HG03025 (cell line): Measurements from ENCODE around the gene TSPAN7.

Experiments used
- ATAC-seq: cut with Tn5 transposase; IDR thresholded peaks from one replicate; pipeline ENCODE4 v1.9.1; 2021; ENCODE audit warnings: mild to moderate bottlenecking, moderate library complexity; ENCODE audit not compliant: unreplicated experiment, low FRiP score

Gene TSPAN7

GRCh38 chrX:38561126-38561868 is at the start of gene TSPAN7:
TSPAN7 (plus strand) TSS chrX:38561542; CDS start chrX:38561547, 5 bp downstream.
- ATAC-seq = no peak

- ATAC-seq = no peak
These were observed 48.1 kb upstream of the TSPAN7 start for GRCh38 chrX:38513112-38513742.

DNA sequence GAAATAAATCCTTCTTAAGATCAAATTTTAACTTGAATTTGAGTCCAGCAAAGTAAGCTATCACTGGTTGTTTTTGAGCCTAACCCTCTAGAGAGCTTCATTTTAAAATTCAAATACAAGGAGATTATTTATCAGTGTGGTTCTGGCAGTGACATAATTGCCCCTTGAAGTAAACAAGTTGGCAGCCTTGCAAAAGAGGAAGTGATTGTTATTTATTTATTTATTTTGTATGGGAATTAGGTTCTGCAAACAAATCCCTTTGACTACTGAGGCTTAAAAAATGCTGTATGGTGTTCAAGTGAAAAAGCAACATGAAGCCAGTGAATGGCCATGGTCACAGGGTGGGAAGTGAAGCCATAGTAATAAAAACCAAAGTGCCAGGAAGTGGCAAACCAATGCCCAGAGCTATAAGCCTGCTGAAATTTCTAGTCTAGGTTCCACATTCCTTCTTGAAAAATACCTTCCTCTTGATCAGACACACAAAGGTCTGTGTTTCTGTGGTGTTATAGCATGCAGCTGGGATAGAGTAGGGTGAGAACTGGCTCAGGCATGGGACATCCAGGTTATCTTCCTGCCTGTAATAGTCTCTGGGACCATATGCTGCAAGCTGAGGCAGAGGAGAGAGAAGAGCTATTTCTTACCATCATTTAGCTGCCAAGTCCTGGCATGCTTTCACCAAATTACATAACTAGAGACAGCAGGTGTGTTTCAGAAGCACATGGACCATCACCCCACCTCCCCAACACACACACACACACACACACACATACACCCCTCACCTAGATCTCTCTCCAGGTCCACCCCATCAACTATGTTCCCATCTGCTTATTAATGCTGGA is 47.1 kb upstream of the TSPAN7 start:
- no peak for ATAC-seq

DNA sequence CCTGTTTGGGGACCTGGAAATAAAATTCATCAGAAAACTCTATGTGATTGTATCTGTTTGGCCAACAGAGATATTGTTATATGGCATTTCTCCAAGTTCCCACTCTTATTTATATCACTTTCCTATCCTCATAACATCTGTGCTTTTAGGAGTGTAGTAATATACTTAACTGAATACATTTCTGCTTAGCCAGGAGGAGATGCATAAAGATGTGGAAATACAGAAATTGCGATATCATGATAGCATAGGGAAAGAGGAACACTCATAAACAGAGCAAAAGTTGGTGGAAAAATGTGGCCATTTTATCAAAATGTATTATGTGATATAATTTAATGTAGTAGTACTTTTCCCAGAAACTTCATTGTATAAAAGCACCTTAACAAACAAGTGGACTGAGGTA is 46.1 kb upstream of the TSPAN7 start:
- ATAC-seq = no peak

DNA sequence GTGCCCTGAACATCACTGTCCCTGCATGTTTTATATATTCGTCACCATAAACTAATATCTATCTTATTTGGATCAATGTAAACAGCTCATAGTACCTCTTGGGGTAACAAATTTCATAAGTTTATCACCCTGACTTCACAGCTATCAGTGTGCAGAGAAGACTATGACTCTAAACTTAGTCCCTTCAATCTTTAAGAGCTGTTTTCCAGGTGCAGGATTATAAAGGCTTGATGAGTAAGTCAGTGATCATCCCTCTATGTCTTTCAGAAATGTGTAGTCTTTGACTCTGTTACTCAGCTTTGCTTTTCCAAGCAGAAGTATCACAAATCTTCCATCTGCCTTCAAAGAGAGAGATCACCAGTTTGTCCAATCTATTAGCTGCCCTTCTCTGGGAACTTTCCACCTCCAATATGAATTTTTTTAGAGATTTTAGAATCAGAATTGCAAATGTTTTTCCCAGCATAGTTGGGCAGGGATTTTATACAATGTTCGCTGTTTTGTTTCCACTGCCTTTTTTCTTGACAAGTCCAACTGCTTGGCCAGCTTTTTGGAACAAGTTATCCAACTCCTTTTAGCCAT is 45.1 kb upstream of the TSPAN7 start:
- no peak for ATAC-seq

DNA sequence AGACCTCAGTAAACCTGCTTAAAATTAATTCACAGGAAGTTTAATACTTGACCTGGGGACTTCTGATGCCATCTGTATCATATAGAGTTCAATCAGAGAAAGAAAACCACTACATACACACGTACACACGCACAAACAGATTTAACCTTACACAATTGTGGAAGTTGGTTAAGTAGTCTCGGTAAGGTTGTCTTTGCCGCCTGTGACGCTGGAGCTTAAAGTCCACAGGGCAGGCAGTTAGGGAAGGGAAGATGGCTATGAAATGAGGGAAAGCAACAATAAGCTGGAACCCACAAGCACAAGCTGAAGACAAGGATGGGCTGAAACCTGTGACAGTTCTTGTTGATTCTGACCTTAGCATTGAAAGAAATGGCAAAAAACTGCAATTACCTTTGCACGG is 41.7 kb upstream of the TSPAN7 start:
- no peak for ATAC-seq

- ATAC-seq = no peak
These were observed 23.2 kb upstream of the TSPAN7 start for GRCh38 chrX:38538134-38538533.

DNA sequence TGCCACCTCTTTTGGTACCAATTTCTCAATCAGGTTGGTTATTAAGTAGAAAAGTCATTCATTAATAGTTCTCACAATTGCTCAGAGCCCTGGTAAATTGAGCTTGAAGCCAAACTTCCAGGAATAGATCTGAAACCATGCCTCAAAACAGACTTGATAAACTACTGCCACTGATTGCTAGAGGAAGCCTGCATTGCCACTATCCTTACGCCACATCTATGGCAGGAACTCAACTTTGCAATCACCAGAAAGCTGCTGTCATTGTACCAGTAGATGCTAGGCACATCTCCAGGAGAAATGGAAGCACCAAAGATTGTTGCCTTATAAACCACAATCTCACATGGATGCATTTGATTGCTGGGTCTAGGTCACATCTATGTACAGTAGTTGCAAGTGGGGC is 21.6 kb upstream of the TSPAN7 start:
- no peak for ATAC-seq

GRCh38 chrX:38548508-38548907 is 12.8 kb upstream of the TSPAN7 start:
- no peak for ATAC-seq

GRCh38 chrX:38552721-38553120 is 8.6 kb upstream of the TSPAN7 start:
- no peak for ATAC-seq

- no peak for ATAC-seq
These were observed 2.7 kb upstream of the TSPAN7 start for GRCh38 chrX:38558686-38559085.

DNA sequence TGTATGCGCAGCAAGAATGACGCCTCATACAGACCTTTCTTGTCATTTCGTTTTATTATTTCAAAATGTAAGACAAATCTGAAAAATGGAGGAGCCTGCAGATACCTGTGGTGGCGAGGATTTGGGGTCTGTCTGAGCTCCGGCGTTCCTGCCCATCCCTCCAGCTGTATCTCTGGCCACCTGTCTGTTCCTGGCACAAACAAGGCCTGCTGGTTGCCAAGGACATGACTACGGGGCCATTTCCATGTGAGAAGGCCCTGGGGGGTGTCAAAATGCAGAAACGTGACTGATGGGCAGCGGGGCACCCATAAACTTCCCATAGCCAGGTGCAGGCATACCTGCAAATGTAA is 591 bp upstream of the TSPAN7 start:
- no peak for ATAC-seq

GRCh38 chrX:38561951-38562719 is 793 bp downstream of the TSPAN7 start:
- ATAC-seq = no peak

- no peak for ATAC-seq
These were observed 1.7 kb downstream of the TSPAN7 start for GRCh38 chrX:38563030-38563429.

- no peak for ATAC-seq
These were observed 9.1 kb downstream of the TSPAN7 start for GRCh38 chrX:38570396-38570795.

- ATAC-seq = no peak
These were observed 9.7 kb downstream of the TSPAN7 start for GRCh38 chrX:38571058-38571457.

- no peak for ATAC-seq
These were observed 13.5 kb downstream of the TSPAN7 start for GRCh38 chrX:38574858-38575257.

DNA sequence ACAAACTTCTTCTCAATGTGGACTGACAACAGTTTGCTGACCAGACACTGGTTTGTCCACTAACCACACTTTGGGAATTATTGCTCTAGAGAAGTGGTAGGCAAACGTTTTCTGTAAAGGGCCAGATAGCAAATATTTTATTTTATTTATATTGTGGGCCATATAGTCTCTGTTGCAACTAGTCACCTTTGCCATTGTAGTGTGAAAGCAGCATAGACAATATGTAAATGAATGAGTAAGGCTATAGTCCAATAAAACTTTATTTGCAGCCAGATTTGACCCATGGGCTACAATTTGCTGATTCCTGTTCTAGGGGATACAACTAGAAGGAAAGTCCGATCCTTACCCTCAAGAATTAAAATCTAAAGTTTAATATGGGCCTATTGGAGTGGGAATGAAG is 14.5 kb downstream of the TSPAN7 start:
- no peak for ATAC-seq

- ATAC-seq = no peak
These were observed 16.4 kb downstream of the TSPAN7 start for GRCh38 chrX:38577738-38578137.

GRCh38 chrX:38578167-38578566 is 16.8 kb downstream of the TSPAN7 start:
- ATAC-seq = no peak
